Measurements from ENCODE around the gene CHRND. TPM values are rescaled to one million over a fixed set of nuclear protein-coding genes. Genes with fewer than 3 reads are reported as not detected.

The CHRND gene
- total RNA-seq, 1 donor from 2014 or later: not detected

DNA sequence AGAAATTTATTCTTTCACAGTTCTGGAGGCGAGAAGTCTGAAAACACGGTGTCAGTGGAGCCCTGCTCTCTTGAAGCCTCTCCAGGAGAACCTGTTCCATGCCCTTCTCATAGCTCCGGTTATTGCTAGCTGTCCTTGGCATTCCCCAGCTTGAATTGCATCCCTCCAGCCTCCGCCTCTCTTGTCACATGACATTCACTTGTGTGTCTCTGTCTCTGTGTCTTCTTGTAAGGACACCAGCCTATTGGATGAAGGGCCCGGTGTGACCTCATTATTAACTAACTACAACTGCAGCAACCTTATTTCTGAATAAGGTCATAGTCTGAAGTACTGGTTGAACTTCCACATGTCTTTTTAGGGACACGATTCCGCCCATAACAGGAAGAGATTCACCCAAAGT is 10.3 kb upstream of the CHRND start:
- TF ChIP-seq CTCF (IDR thresholded peaks at IDR 0.05; ENCODE audit: insufficient read depth, low read length, severe bottlenecking): no peak
- DNase-seq (ENCODE audit: low read depth) (no peak), FAIRE-seq (no peak)
- H3K27me3 ChIP-seq (ENCODE audit: control insufficient read depth, insufficient read depth, low read length): peaks cover 5% of the 10 kb centered on the region
- no peak overlapping the region for H3K4me3 ChIP-seq (ENCODE audit: low read depth, low read length)
- H3K36me3 ChIP-seq (ENCODE audit: control insufficient read depth, insufficient read depth, low read length): no peaks in the 10 kb centered on the region

GRCh38 chr2:232516551-232516950 is 9.4 kb upstream of the CHRND start:
- no peak for TF ChIP-seq CTCF (IDR thresholded peaks at IDR 0.05; ENCODE audit: insufficient read depth, low read length, severe bottlenecking)
- Histone ChIP-seq H3K4me3 (ENCODE audit: low read depth, low read length) (no peak overlapping the region), H3K36me3 (ENCODE audit: control insufficient read depth, insufficient read depth, low read length) (no peaks in the 10 kb centered on the region), H3K27me3 (ENCODE audit: control insufficient read depth, insufficient read depth, low read length) (peaks cover 3% of the 10 kb centered on the region)
- DNase-seq (ENCODE audit: low read depth) (no peak), FAIRE-seq (no peak)

DNA sequence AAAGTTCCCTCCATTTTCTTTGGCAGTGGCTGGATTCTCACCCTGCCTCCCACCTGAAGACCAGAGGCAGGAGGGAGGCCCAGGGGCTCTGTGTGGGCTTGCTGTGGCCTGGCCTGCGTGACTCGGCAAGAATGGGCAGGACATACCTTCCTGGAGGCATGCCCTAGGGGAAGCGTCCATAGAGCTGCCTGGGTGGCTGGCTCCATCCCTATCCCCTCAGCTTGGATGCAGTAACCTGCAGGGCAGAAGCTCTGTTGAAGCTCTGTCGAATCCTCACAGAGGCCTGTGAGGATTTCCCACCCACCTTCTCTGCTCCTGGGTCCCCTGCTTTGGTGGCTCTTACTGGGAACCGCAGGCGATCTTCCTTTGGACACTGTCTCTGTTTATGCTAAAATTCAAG is 7.1 kb upstream of the CHRND start:
- Histone ChIP-seq H3K36me3 (ENCODE audit: control insufficient read depth, insufficient read depth, low read length) (no peaks in the 10 kb centered on the region), H3K4me3 (ENCODE audit: low read depth, low read length) (no peak overlapping the region), H3K27me3 (ENCODE audit: control insufficient read depth, insufficient read depth, low read length) (peaks cover 15% of the 10 kb centered on the region)
- TF ChIP-seq CTCF (IDR thresholded peaks at IDR 0.05; ENCODE audit: insufficient read depth, low read length, severe bottlenecking): no peak
- FAIRE-seq: no peak
- DNase-seq (ENCODE audit: low read depth): no peak

GRCh38 chr2:232519581-232520438 is 6.2 kb upstream of the CHRND start, which contains the start of gene PRSS56:
Gene PRSS56, plus strand, starts transcription at chr2:232520388. Its CDS starts 211 bp downstream, at chr2:232520599.
- H3K4me3 ChIP-seq (ENCODE audit: low read depth, low read length): no peak within 1 kb of the TSS
- H3K27me3 ChIP-seq (ENCODE audit: control insufficient read depth, insufficient read depth, low read length): peaks cover 19% of the 10 kb centered on the region
- no peaks in the 10 kb centered on the region for H3K36me3 ChIP-seq (ENCODE audit: control insufficient read depth, insufficient read depth, low read length)
- no peak for FAIRE-seq
- no peak for TF ChIP-seq CTCF (IDR thresholded peaks at IDR 0.05; ENCODE audit: insufficient read depth, low read length, severe bottlenecking)
- no peak for DNase-seq (ENCODE audit: low read depth)

GRCh38 chr2:232520489-232520888 is 5.5 kb upstream of the CHRND start:
- peaks cover 19% of the 10 kb centered on the region for H3K27me3 ChIP-seq (ENCODE audit: control insufficient read depth, insufficient read depth, low read length)
- FAIRE-seq: no peak
- no peaks in the 10 kb centered on the region for H3K36me3 ChIP-seq (ENCODE audit: control insufficient read depth, insufficient read depth, low read length)
- no peak for DNase-seq (ENCODE audit: low read depth)
- no peak for TF ChIP-seq CTCF (IDR thresholded peaks at IDR 0.05; ENCODE audit: insufficient read depth, low read length, severe bottlenecking)
- no peak overlapping the region for H3K4me3 ChIP-seq (ENCODE audit: low read depth, low read length)

Data from bronchial epithelial cell (primary cell).